Measurements from ENCODE around the gene TXNL4A. TPM values are rescaled to one million over a fixed set of nuclear protein-coding genes. Genes with fewer than 3 reads are reported as not detected.

The TXNL4A gene
- total RNA-seq, 1 donor from 2014 or later = 126 TPM

GRCh38 chr18:79928563-79928960 is 59.8 kb downstream of the TXNL4A start:
- Mint-ChIP-seq H3K27me3 (ENCODE audit: unreplicated experiment) (no peaks in the 10 kb centered on the region), H3K27ac (ENCODE audit: unreplicated experiment) (no peak overlapping the region), H3K4me1 (ENCODE audit: unreplicated experiment) (no peaks in the 10 kb centered on the region), H3K36me3 (ENCODE audit: unreplicated experiment) (peaks cover 69% of the 10 kb centered on the region), H3K4me3 (ENCODE audit: unreplicated experiment) (no peak overlapping the region), H3K9me3 (ENCODE audit: unreplicated experiment) (peaks cover 34% of the 10 kb centered on the region)
- DNase-seq (ENCODE audit: extremely low spot score, unreplicated experiment) = peak; percentile 69
- TF ChIP-seq, protein P1, sequence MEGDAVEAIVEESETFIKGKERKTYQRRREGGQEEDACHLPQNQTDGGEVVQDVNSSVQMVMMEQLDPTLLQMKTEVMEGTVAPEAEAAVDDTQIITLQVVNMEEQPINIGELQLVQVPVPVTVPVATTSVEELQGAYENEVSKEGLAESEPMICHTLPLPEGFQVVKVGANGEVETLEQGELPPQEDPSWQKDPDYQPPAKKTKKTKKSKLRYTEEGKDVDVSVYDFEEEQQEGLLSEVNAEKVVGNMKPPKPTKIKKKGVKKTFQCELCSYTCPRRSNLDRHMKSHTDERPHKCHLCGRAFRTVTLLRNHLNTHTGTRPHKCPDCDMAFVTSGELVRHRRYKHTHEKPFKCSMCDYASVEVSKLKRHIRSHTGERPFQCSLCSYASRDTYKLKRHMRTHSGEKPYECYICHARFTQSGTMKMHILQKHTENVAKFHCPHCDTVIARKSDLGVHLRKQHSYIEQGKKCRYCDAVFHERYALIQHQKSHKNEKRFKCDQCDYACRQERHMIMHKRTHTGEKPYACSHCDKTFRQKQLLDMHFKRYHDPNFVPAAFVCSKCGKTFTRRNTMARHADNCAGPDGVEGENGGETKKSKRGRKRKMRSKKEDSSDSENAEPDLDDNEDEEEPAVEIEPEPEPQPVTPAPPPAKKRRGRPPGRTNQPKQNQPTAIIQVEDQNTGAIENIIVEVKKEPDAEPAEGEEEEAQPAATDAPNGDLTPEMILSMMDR (IDR thresholded peaks at IDR 0.05) = no peak

DNA sequence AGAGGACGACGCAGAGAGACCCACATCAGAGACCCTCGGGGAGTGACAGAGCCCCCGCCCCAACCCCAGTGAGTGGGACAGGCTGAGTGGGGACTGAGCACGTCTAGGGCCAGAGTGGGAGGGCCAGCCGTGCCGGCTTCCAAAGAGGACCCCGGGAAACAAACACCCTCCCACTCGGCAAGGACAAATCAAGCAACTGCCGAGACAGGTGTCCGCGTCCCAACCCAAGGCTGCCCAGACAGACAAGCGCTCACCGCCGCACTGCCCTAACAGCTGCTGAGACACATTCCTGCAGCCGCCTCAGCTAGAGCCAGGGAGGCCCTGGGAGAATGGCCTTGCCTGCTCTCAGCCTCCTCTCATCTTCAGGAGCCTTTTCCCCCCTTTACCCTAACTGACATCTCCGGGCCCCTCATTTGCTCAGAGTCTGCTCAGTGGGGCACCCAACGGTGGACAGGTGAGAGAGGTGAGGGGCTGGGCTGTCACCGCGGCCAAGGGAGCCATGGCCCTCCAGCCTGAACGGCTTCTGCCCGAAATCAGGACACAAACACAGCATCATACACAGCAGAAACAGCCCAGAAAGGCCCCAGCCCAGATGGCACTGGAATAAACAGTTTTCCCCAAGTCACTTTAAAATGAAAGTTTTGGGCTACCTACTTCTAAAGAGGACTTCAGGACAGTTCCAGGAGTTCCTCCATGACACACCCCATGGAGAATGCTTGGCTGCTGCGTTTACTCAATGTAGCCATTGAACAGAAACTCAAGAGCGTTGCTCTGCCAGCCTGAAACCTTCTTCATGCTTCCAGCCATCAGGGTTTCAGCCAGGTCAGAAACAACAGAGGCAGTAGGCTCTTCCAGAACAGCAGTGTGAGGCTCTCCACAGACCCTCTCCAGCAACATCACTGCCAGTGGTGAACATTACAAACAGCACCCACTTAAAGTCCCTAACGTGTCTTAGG is 60.5 kb downstream of the TXNL4A start:
- Mint-ChIP-seq H3K27me3 (ENCODE audit: unreplicated experiment) (no peaks in the 10 kb centered on the region), H3K4me1 (ENCODE audit: unreplicated experiment) (no peaks in the 10 kb centered on the region), H3K27ac (ENCODE audit: unreplicated experiment) (no peak overlapping the region), H3K36me3 (ENCODE audit: unreplicated experiment) (peaks cover 68% of the 10 kb centered on the region), H3K4me3 (ENCODE audit: unreplicated experiment) (no peak overlapping the region), H3K9me3 (ENCODE audit: unreplicated experiment) (peaks cover 28% of the 10 kb centered on the region)
- peak; percentile 82 for DNase-seq (ENCODE audit: extremely low spot score, unreplicated experiment)
- TF ChIP-seq, protein P1 (IDR thresholded peaks at IDR 0.05) = no peak

DNA sequence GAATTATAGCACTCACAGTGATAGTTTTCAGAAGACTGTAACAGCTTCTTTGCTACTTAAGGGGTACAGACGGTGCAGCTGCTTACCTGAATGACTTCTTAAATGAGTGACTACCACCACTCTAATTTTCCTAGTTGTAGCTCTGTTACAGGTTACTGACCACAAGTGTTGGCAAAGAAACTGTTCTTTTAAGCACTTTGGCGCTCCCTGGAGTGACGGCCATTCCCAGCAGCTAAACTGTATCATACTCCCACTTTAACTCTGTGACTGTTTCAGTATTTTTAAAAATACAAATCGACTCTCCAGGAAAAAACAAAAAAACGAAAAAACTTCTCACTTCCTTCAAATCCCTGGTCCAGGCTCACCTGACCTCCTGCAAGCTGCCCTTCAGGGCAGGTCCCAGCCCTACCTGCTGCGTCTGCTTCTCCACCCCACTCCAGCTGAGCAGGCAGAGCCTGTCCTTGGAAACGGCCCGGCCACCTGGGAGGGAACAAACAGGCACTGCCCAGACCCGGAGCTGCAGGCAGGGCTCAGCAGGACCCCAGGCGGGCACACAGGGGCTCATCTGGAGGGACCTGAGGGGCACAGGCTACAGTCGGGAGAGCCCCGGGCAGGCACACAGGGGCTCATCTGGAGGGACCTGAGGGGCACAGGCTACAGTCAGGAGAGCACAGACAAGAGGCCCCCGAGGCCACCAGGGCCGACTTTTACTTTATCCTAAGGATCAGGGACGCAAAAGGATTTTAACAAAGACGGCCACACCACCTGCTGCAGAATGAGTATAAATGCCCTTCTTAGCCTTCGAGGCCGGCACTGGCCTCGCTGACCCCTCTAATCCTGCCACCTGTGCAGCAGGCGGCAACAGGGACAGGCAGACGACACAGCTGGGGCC is 61.4 kb downstream of the TXNL4A start:
- Mint-ChIP-seq H3K27me3 (ENCODE audit: unreplicated experiment) (no peaks in the 10 kb centered on the region), H3K4me3 (ENCODE audit: unreplicated experiment) (no peak overlapping the region), H3K36me3 (ENCODE audit: unreplicated experiment) (peaks cover 59% of the 10 kb centered on the region), H3K27ac (ENCODE audit: unreplicated experiment) (no peak overlapping the region), H3K4me1 (ENCODE audit: unreplicated experiment) (no peaks in the 10 kb centered on the region), H3K9me3 (ENCODE audit: unreplicated experiment) (peaks cover 22% of the 10 kb centered on the region)
- TF ChIP-seq, protein P1 (IDR thresholded peaks at IDR 0.05) = no peak
- peak; percentile 78 for DNase-seq (ENCODE audit: extremely low spot score, unreplicated experiment)

- H3K27ac Mint-ChIP-seq (ENCODE audit: unreplicated experiment) = no peak overlapping the region
- H3K36me3 Mint-ChIP-seq (ENCODE audit: unreplicated experiment) = peaks cover 57% of the 10 kb centered on the region
- peaks cover 19% of the 10 kb centered on the region for H3K9me3 Mint-ChIP-seq (ENCODE audit: unreplicated experiment)
- TF ChIP-seq, protein P1 (IDR thresholded peaks at IDR 0.05) = no peak
- H3K4me1 Mint-ChIP-seq (ENCODE audit: unreplicated experiment) = no peaks in the 10 kb centered on the region
- H3K4me3 Mint-ChIP-seq (ENCODE audit: unreplicated experiment) = no peak overlapping the region
- no peaks in the 10 kb centered on the region for H3K27me3 Mint-ChIP-seq (ENCODE audit: unreplicated experiment)
- DNase-seq (ENCODE audit: extremely low spot score, unreplicated experiment) = peak; percentile 75
Observed at GRCh38 chr18:79926306-79926705, 62.1 kb downstream of the TXNL4A start.

Data from osteocyte (in vitro differentiated cells).